GM19351 (cell line): ENCODE data around the gene SEPTIN11.
"Not testable (repeated sequence)": the region's sequence is repeated elsewhere in the genome, so short reads cannot be mapped to it uniquely, and the experiment has no call there.

Experiments used
- ATAC-seq: cut with Tn5 transposase; IDR thresholded peaks from one replicate; pipeline ENCODE4 v1.9.1; 2021; ENCODE audit warnings: mild to moderate bottlenecking, moderate library complexity; ENCODE audit not compliant: unreplicated experiment

SEPTIN11 gene

GRCh38 chr4:76951672-76952010 lies 2.1 kb downstream of the SEPTIN11 start:
- no peak for ATAC-seq

- no peak for ATAC-seq
These were observed 2.5 kb downstream of the SEPTIN11 start for GRCh38 chr4:76952071-76952470.

GRCh38 chr4:76952656-76953582 lies 3.4 kb downstream of the SEPTIN11 start:
- ATAC-seq = no peak

- ATAC-seq = no peak
These were observed 4.4 kb downstream of the SEPTIN11 start for GRCh38 chr4:76953956-76954355.

GRCh38 chr4:76954489-76954888 lies 4.9 kb downstream of the SEPTIN11 start:
- no peak for ATAC-seq

- ATAC-seq = no peak
These were observed 5.6 kb downstream of the SEPTIN11 start for GRCh38 chr4:76955182-76955581.

GRCh38 chr4:76957004-76957738 lies 7.6 kb downstream of the SEPTIN11 start:
- ATAC-seq = no peak

GRCh38 chr4:76958891-76959290 lies 9.3 kb downstream of the SEPTIN11 start:
- no peak for ATAC-seq

GRCh38 chr4:76960014-76960413 lies 10.5 kb downstream of the SEPTIN11 start:
- peak; percentile 96 for ATAC-seq

GRCh38 chr4:76962406-76963130 lies 13.0 kb downstream of the SEPTIN11 start:
- no peak for ATAC-seq

GRCh38 chr4:76963131-76963750 lies 13.7 kb downstream of the SEPTIN11 start:
- ATAC-seq = no peak

- ATAC-seq = not testable (repeated sequence)
These were observed 14.4 kb downstream of the SEPTIN11 start for GRCh38 chr4:76963927-76964326.

GRCh38 chr4:76964769-76965168 lies 15.2 kb downstream of the SEPTIN11 start:
- no peak for ATAC-seq

- no peak for ATAC-seq
These were observed 16.5 kb downstream of the SEPTIN11 start for GRCh38 chr4:76965866-76966579.

GRCh38 chr4:76968937-76969336 lies 19.4 kb downstream of the SEPTIN11 start:
- no peak for ATAC-seq

GRCh38 chr4:76969495-76969894 lies 19.9 kb downstream of the SEPTIN11 start:
- ATAC-seq = no peak

- no peak for ATAC-seq
These were observed 20.5 kb downstream of the SEPTIN11 start for GRCh38 chr4:76969941-76970529.

GRCh38 chr4:76972306-76972705 lies 22.8 kb downstream of the SEPTIN11 start:
- no peak for ATAC-seq

GRCh38 chr4:76974150-76974549 lies 24.6 kb downstream of the SEPTIN11 start:
- no peak for ATAC-seq

GRCh38 chr4:76977113-76977512 lies 27.6 kb downstream of the SEPTIN11 start:
- no peak for ATAC-seq
